Transverse colon (tissue), 3 donors: ENCODE results near the gene LEFTY1.
A peak's percentile ranks its signal among the peaks of the same experiment; 100 is the strongest.

Experiments
- EP300 ChIP-seq: sonication (generic); formaldehyde crosslinking; IDR thresholded peaks from one replicate; pipeline ENCODE4 v1.6.1; 2017; ENCODE audit warnings: antibody characterized with exemption, low read depth
- POLR2A ChIP-seq: fragments of 450-650 bp; IDR thresholded peaks from one replicate; pipeline ENCODE4 v1.6.1; 2016; ENCODE audit warnings: antibody characterized with exemption, mild to moderate bottlenecking, moderate library complexity
- TF ChIP-seq, protein P1 (sequence below), 5 experiments: fragments of 200-600 bp in 3 of 5; fragments of 450-650 bp in 2 of 5; sonication (generic) in 3 of 5; IDR thresholded peaks; 1 replicate in 2 of 5; 2 replicates in 3 of 5; pipeline ENCODE4 v1.5.1; 2016 to 2017; ENCODE audit warnings: antibody characterized with exemption in 5 of 5, inconsistent platforms in 3 of 5, mild to moderate bottlenecking in 2 of 5, moderate library complexity in 1 of 5

DNA sequence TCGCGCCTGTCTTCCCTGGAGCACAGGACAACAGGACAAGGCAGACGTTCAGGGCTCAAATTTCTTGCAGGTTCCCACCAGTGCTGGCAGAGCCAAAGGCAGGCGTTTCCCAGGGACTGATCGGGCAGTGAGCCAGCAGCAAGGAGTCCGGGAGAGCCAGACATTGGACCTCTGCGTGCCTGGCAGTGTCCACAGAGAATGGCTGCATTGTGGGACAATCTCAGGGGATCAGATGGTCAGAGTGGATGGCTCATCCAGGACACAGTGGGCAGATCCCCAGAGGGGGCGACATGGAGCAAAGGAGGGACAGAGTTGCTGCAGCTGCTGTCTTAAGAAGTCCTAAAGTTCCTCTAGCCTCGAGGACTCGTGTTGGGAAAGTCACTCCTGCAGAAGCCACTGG, 11.4 kb downstream of the LEFTY1 start:
- TF ChIP-seq POLR2A (no peak), EP300 (no peak)
- TF ChIP-seq, protein P1, sequence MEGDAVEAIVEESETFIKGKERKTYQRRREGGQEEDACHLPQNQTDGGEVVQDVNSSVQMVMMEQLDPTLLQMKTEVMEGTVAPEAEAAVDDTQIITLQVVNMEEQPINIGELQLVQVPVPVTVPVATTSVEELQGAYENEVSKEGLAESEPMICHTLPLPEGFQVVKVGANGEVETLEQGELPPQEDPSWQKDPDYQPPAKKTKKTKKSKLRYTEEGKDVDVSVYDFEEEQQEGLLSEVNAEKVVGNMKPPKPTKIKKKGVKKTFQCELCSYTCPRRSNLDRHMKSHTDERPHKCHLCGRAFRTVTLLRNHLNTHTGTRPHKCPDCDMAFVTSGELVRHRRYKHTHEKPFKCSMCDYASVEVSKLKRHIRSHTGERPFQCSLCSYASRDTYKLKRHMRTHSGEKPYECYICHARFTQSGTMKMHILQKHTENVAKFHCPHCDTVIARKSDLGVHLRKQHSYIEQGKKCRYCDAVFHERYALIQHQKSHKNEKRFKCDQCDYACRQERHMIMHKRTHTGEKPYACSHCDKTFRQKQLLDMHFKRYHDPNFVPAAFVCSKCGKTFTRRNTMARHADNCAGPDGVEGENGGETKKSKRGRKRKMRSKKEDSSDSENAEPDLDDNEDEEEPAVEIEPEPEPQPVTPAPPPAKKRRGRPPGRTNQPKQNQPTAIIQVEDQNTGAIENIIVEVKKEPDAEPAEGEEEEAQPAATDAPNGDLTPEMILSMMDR (IDR thresholded peaks at IDR 0.05): peak; percentile 33 to 52 (median 42)
